Ishikawa (cell line): ENCODE data around the gene GAK.

Source experiments
- CEBPB ChIP-seq: IDR thresholded peaks from 2 replicates; pipeline ENCODE4 v1.6.1; 2012
- EP300 ChIP-seq: IDR thresholded peaks from 2 replicates; pipeline ENCODE4 v1.6.1; 2012; ENCODE audit warnings: borderline replicate concordance
- FOXM1 ChIP-seq: IDR thresholded peaks from 2 replicates; pipeline ENCODE4 v1.6.1; 2012; ENCODE audit warnings: low read depth, borderline replicate concordance
- NFIC ChIP-seq: IDR thresholded peaks from 2 replicates; pipeline ENCODE4 v1.6.1; 2012
- RAD21 ChIP-seq: IDR thresholded peaks from 2 replicates; pipeline ENCODE4 v1.6.1; 2012; ENCODE audit warnings: low read depth
- TAF1 ChIP-seq: IDR thresholded peaks from 2 replicates; pipeline ENCODE4 v1.6.1; 2012; ENCODE audit warnings: low read depth, mild to moderate bottlenecking
- YY1 ChIP-seq: IDR thresholded peaks from 2 replicates; pipeline ENCODE4 v1.6.1; 2012; ENCODE audit warnings: low read depth
- TF ChIP-seq, protein P1 (sequence below): IDR thresholded peaks from 2 replicates; pipeline ENCODE4 v1.6.1; 2012
- TF ChIP-seq, protein P2 (sequence below): IDR thresholded peaks from 2 replicates; pipeline ENCODE4 v1.6.1; 2012; ENCODE audit warnings: low read depth, mild to moderate bottlenecking

DNA sequence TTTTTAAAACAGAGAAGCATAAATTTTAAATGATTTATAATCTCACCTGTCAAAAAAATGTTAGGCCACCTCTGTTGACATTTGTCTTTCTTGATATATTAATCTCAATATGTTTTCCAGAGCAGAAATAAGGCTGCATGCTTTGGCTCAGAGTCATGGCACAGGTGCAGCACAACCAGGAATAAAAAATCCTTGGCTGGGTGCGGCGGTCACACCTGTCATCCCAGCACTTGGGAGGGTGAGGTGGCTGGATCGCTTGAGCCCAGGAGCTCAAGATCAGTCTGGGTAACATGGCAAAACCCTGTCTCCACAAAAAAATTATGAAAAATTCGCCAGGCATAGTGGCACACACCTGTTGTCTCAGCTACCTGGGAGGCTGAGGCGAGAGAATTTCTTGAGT is 124.3 kb downstream of the GAK start:
- TF ChIP-seq RAD21 = no peak
- no peak for TF ChIP-seq YY1
- TF ChIP-seq EP300 = no peak
- TF ChIP-seq, protein P1, sequence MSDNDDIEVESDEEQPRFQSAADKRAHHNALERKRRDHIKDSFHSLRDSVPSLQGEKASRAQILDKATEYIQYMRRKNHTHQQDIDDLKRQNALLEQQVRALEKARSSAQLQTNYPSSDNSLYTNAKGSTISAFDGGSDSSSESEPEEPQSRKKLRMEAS = no peak
- TF ChIP-seq TAF1 = no peak
- TF ChIP-seq FOXM1 = no peak
- TF ChIP-seq CEBPB = no peak
- TF ChIP-seq, protein P2, sequence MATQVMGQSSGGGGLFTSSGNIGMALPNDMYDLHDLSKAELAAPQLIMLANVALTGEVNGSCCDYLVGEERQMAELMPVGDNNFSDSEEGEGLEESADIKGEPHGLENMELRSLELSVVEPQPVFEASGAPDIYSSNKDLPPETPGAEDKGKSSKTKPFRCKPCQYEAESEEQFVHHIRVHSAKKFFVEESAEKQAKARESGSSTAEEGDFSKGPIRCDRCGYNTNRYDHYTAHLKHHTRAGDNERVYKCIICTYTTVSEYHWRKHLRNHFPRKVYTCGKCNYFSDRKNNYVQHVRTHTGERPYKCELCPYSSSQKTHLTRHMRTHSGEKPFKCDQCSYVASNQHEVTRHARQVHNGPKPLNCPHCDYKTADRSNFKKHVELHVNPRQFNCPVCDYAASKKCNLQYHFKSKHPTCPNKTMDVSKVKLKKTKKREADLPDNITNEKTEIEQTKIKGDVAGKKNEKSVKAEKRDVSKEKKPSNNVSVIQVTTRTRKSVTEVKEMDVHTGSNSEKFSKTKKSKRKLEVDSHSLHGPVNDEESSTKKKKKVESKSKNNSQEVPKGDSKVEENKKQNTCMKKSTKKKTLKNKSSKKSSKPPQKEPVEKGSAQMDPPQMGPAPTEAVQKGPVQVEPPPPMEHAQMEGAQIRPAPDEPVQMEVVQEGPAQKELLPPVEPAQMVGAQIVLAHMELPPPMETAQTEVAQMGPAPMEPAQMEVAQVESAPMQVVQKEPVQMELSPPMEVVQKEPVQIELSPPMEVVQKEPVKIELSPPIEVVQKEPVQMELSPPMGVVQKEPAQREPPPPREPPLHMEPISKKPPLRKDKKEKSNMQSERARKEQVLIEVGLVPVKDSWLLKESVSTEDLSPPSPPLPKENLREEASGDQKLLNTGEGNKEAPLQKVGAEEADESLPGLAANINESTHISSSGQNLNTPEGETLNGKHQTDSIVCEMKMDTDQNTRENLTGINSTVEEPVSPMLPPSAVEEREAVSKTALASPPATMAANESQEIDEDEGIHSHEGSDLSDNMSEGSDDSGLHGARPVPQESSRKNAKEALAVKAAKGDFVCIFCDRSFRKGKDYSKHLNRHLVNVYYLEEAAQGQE = no peak
- no peak for TF ChIP-seq NFIC
